ENCODE measurements around the gene CDH23. TPM values are rescaled to one million over a fixed set of nuclear protein-coding genes. Genes with fewer than 3 reads are reported as not detected.

CDH23 gene
- total and polyA plus RNA-seq, 9 of the 15 experiments (the other 6 are each of a cell fraction or from before 2014, with no cell fraction given) = 0.18 to 1.2 (median 0.47) TPM

GRCh38 chr10:71763352-71764127 is 366.8 kb downstream of the CDH23 start:
- peaks cover 19 to 33% of the 10 kb centered on the region in 2 experiments; a peak in 4 of 5 replicates for H3K4me1 ChIP-seq (replicated peaks in 1 of 2; ENCODE audit: control insufficient read depth in 2 of 2, insufficient read depth in 2 of 2, low read length in 2 of 2)
- no peaks in the 10 kb centered on the region for H3K79me2 ChIP-seq (ENCODE audit: control insufficient read depth, insufficient read depth, low read length)
- no TSS peak for BruUV-seq (replicated peaks)
- ChIA-PET POLR2A (interaction anchor here (0.7 to 2.3 kb wide), 7 partner anchors 9 to 119 kb away, joined by 3 to 12 read pairs (median 4); partner anchors contain the start of gene VSIR), CTCF (ENCODE audit: low intra/inter-chr PET ratio) (interaction anchor here (0.5 kb wide), 1 partner anchor 445 kb away, joined by 3 read pairs; the partner anchor contains the start of gene SLC29A3)
- intact Hi-C loops (cut with micrococcal nuclease) (no loop called here), in situ Hi-C loops (cut with MboI) (no loop called here)
- H2AFZ ChIP-seq (ENCODE audit: low read depth, low read length) = no peak overlapping the region
- no peaks in the 10 kb centered on the region; the same call in none of the 2 replicates for H4K20me1 ChIP-seq (replicated peaks; ENCODE audit: control insufficient read depth, insufficient read depth, low read length)
- FAIRE-seq (peak; percentile 67), DNase-seq (ENCODE audit: extremely low read depth in 1 of 4, low spot score in 3 of 4) (peak in 2 of 4 experiments; percentile 51 to 61), ATAC-seq (peak; percentile 12; the same call in 1 of the 3 replicates)
- no peak overlapping the region for H3K27ac ChIP-seq (ENCODE audit: extremely low read depth, low read depth, low read length)
- no peaks in the 10 kb centered on the region for H3K9me1 ChIP-seq (ENCODE audit: control insufficient read depth, insufficient read depth, low read length)
- H3K27me3 ChIP-seq (ENCODE audit: control insufficient read depth in 2 of 2, insufficient read depth in 2 of 2, low read length in 2 of 2) = peaks cover 0 to 13% of the 10 kb centered on the region in 2 experiments; a peak in 2 of 5 replicates
- H3K4me3 ChIP-seq = no peak overlapping the region
- no peaks in the 10 kb centered on the region for H3K36me3 ChIP-seq (ENCODE audit: control insufficient read depth, insufficient read depth, low read length)
- WGBS (ENCODE audit: insufficient coverage, low coverage, missing lambda C conversion rate) = 6% methylated on average over 11 of the region's 11 CpGs
- H3K9ac ChIP-seq (ENCODE audit: insufficient read depth in 1 of 2, low read depth in 2 of 2, low read length in 2 of 2) = peak overlapping the region in 1 of 2 experiments; percentile 11; a peak in 1 of 4 replicates
- no peak overlapping the region for H3K4me2 ChIP-seq (ENCODE audit: insufficient read depth, low read length)
- H3K9me3 ChIP-seq (replicated peaks; ENCODE audit: control insufficient read depth, insufficient read depth, low read depth, low read length) = no peaks in the 10 kb centered on the region
- no peak for TF ChIP-seq COPS2 (conservative IDR thresholded peaks at IDR 0.05)
- TF ChIP-seq ZNF212 (CRISPR knock-in tag; IDR thresholded peaks at IDR 0.05) = no peak
- TF ChIP-seq BDP1 (IDR thresholded peaks at IDR 0.05; ENCODE audit: insufficient read depth, insufficient read length) = no peak
- no peak for TF ChIP-seq USF1 (CRISPR knock-in tag; IDR thresholded peaks at IDR 0.05)
- TF ChIP-seq HMBOX1 (IDR thresholded peaks at IDR 0.05) = no peak
- TF ChIP-seq CEBPZ (IDR thresholded peaks at IDR 0.05; ENCODE audit: borderline replicate concordance, low read depth, low read length) = no peak
- TF ChIP-seq ZBTB12 (CRISPR knock-in tag; IDR thresholded peaks at IDR 0.05) = no peak
- TF ChIP-seq TAL1 (IDR thresholded peaks at IDR 0.05) = peak; percentile 62
- no peak for TF ChIP-seq TOE1 (IDR thresholded peaks at IDR 0.05; ENCODE audit: borderline replicate concordance)
- TF ChIP-seq TOE1 (CRISPR knock-in tag; IDR thresholded peaks at IDR 0.05; ENCODE audit: borderline replicate concordance, low read depth) = no peak
- TF ChIP-seq ZNF224 (CRISPR knock-in tag; IDR thresholded peaks at IDR 0.05) = no peak
- TF ChIP-seq GABPB2 (CRISPR knock-in tag; conservative IDR thresholded peaks at IDR 0.05) = no peak
- no peak for TF ChIP-seq ETV6 (IDR thresholded peaks at IDR 0.05; ENCODE audit: borderline replicate concordance in 1 of 2, low read depth in 2 of 2, low read length in 1 of 2)
- no peak for TF ChIP-seq ETV6 (CRISPR knock-in tag; IDR thresholded peaks at IDR 0.05; ENCODE audit: borderline replicate concordance)
- TF ChIP-seq NUFIP1 (IDR thresholded peaks at IDR 0.05; ENCODE audit: partially characterized antibody) = no peak
- TF ChIP-seq CC2D1A (IDR thresholded peaks at IDR 0.05) = no peak
